Measurements from ENCODE around the gene TBC1D14.
"Not testable (repeated sequence)": the region's sequence is repeated elsewhere in the genome, so short reads cannot be mapped to it uniquely, and the experiment has no call there.

The TBC1D14 gene

GRCh38 chr4:6977846-6978245 lies 68.2 kb downstream of the TBC1D14 start:
- DNase-seq = not testable (repeated sequence)

- DNase-seq = no peak
These were observed 74.0 kb downstream of the TBC1D14 start for GRCh38 chr4:6983544-6984142.

GRCh38 chr4:6984612-6985425 lies 75.2 kb downstream of the TBC1D14 start:
- no peak for DNase-seq

GRCh38 chr4:6986072-6986780 lies 76.6 kb downstream of the TBC1D14 start:
- DNase-seq = no peak

GRCh38 chr4:6986781-6987587 lies 77.4 kb downstream of the TBC1D14 start:
- DNase-seq = peak; percentile 80

- no peak for DNase-seq
These were observed 77.9 kb downstream of the TBC1D14 start for GRCh38 chr4:6987588-6987961.

- no peak for DNase-seq
These were observed 78.5 kb downstream of the TBC1D14 start for GRCh38 chr4:6988016-6988715.

- no peak for DNase-seq
These were observed 79.8 kb downstream of the TBC1D14 start for GRCh38 chr4:6989331-6989923.

GRCh38 chr4:6990661-6991060 lies 81.0 kb downstream of the TBC1D14 start:
- no peak for DNase-seq

GRCh38 chr4:6991249-6991648 lies 81.6 kb downstream of the TBC1D14 start:
- no peak for DNase-seq

- no peak for DNase-seq
These were observed 82.3 kb downstream of the TBC1D14 start for GRCh38 chr4:6991771-6992557.

- DNase-seq = peak; percentile 75
These were observed 83.4 kb downstream of the TBC1D14 start for GRCh38 chr4:6992728-6993677.

- no peak for DNase-seq
These were observed 86.9 kb downstream of the TBC1D14 start for GRCh38 chr4:6996481-6996880.

- no peak for DNase-seq
These were observed 89.8 kb downstream of the TBC1D14 start for GRCh38 chr4:6999172-7000086.

- no peak for DNase-seq
These were observed 91.0 kb downstream of the TBC1D14 start for GRCh38 chr4:7000421-7001176.

- no peak for DNase-seq
These were observed 91.6 kb downstream of the TBC1D14 start for GRCh38 chr4:7001271-7001670.

GRCh38 chr4:7002336-7002735 lies 92.7 kb downstream of the TBC1D14 start:
- no peak for DNase-seq
